GM19467 (cell line): ENCODE data around the gene ADAM15.

Experiments used
- ATAC-seq: cut with Tn5 transposase; IDR thresholded peaks from one replicate; pipeline ENCODE4 v1.9.1; 2021; ENCODE audit warnings: mild to moderate bottlenecking, moderate library complexity; ENCODE audit not compliant: unreplicated experiment

Gene ADAM15

GRCh38 chr1:155070158-155070621, 19.1 kb downstream of the ADAM15 start:
- no peak for ATAC-seq

GRCh38 chr1:155070721-155071569, 19.8 kb downstream of the ADAM15 start:
- ATAC-seq, result no peak

- ATAC-seq, result no peak
These were observed 20.6 kb downstream of the ADAM15 start for GRCh38 chr1:155071701-155072100.

GRCh38 chr1:155072531-155073289, 21.6 kb downstream of the ADAM15 start:
- ATAC-seq, result no peak

GRCh38 chr1:155073377-155074242, 22.5 kb downstream of the ADAM15 start:
- ATAC-seq, result no peak

GRCh38 chr1:155075535-155075934, 24.4 kb downstream of the ADAM15 start:
- no peak for ATAC-seq

- ATAC-seq, result no peak
These were observed 25.3 kb downstream of the ADAM15 start for GRCh38 chr1:155076371-155076770.

GRCh38 chr1:155077346-155077745, 26.2 kb downstream of the ADAM15 start:
- no peak for ATAC-seq

GRCh38 chr1:155077758-155078445, 26.8 kb downstream of the ADAM15 start:
- ATAC-seq, result no peak

- ATAC-seq, result no peak
These were observed 27.5 kb downstream of the ADAM15 start, which contains the start of gene EFNA3 for GRCh38 chr1:155078469-155079209. TSS of gene EFNA3 (plus strand) at chr1:155078837. CDS start at chr1:155078942, 105 bp downstream.

GRCh38 chr1:155079210-155079486, 28.0 kb downstream of the ADAM15 start:
- ATAC-seq, result no peak

- no peak for ATAC-seq
These were observed 28.6 kb downstream of the ADAM15 start for GRCh38 chr1:155079487-155080311.

- ATAC-seq, result no peak
These were observed 29.5 kb downstream of the ADAM15 start for GRCh38 chr1:155080312-155081228.

GRCh38 chr1:155081472-155082300, 30.6 kb downstream of the ADAM15 start:
- ATAC-seq, result no peak

GRCh38 chr1:155082301-155083051, 31.4 kb downstream of the ADAM15 start:
- no peak for ATAC-seq

GRCh38 chr1:155083052-155083541, 32.0 kb downstream of the ADAM15 start:
- no peak for ATAC-seq
